Measurements from ENCODE around the gene CTCF.

CTCF gene

DNA sequence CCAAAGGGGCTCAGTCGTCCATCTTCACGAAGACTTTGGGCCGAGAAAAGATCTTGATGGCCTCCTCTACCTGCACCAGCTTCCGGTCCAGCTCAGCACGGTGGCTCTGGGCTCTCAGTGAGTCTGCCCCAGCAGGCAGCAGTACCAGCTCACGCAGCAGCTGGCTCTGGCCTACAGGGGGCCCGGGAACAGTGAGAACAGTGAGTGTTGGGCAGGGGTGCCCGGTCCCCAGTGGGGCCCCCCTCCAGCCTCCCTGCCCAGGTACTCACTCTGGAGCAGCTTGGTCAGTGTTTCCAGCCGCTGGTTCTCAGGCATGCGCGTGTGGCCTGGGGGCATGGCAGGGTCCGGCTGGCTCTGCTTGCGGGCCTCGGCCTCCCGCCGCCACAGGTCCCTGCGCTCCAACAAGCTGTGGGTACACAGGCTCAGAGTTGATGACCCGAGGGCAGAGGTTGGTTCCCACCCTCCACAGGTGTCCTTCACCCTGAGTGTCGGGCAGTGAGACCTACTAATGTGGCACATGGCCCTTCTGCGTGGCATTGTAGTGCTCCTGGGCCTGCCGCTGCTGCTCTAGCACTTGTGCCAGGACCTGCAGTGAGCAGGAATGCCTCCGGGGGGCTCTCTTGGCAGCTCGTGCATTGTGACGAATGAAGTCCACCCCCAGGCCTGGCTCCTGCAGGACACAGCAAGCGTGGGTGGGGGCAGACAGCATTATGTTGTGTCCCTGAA is 101.0 kb downstream of the CTCF start:
- ChIA-PET POLR2A (interaction anchor here (1.4 to 2.2 kb wide), 2 partner anchors 142 to 574 kb away, joined by 3 to 7 read pairs; no protein-coding TSS in a partner anchor), CTCF (interaction anchor here (0.6 to 1.6 kb wide), 5 partner anchors 10 to 735 kb away, joined by 3 to 7 read pairs (median 6); no protein-coding TSS in a partner anchor)
- TF ChIP-seq ZNF384 (IDR thresholded peaks at IDR 0.05) (no peak), FOXA1 (IDR thresholded peaks at IDR 0.05) (no peak), HDGF (IDR thresholded peaks at IDR 0.05; ENCODE audit: borderline replicate concordance) (no peak), NFRKB (IDR thresholded peaks at IDR 0.05) (no peak), CTBP1 (IDR thresholded peaks at IDR 0.05; ENCODE audit: borderline replicate concordance) (no peak), TARDBP (IDR thresholded peaks at IDR 0.05) (no peak), SP1 (IDR thresholded peaks at IDR 0.05) (no peak), ELF4 (IDR thresholded peaks at IDR 0.05) (no peak), BHLHE40 (IDR thresholded peaks at IDR 0.05; ENCODE audit: borderline replicate concordance) (no peak), L3MBTL2 (conservative IDR thresholded peaks at IDR 0.05) (no peak), LEF1 (IDR thresholded peaks at IDR 0.05; ENCODE audit: borderline replicate concordance) (no peak), SUZ12 (IDR thresholded peaks at IDR 0.05) (no peak), ARNT (IDR thresholded peaks at IDR 0.05) (no peak), FOXM1 (IDR thresholded peaks at IDR 0.05; ENCODE audit: borderline replicate concordance) (no peak)
- TF ChIP-seq, protein P1, sequence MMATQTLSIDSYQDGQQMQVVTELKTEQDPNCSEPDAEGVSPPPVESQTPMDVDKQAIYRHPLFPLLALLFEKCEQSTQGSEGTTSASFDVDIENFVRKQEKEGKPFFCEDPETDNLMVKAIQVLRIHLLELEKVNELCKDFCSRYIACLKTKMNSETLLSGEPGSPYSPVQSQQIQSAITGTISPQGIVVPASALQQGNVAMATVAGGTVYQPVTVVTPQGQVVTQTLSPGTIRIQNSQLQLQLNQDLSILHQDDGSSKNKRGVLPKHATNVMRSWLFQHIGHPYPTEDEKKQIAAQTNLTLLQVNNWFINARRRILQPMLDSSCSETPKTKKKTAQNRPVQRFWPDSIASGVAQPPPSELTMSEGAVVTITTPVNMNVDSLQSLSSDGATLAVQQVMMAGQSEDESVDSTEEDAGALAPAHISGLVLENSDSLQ (IDR thresholded peaks at IDR 0.05) = no peak
- DNase-seq (ENCODE audit: extremely low spot score) = no peak

DNA sequence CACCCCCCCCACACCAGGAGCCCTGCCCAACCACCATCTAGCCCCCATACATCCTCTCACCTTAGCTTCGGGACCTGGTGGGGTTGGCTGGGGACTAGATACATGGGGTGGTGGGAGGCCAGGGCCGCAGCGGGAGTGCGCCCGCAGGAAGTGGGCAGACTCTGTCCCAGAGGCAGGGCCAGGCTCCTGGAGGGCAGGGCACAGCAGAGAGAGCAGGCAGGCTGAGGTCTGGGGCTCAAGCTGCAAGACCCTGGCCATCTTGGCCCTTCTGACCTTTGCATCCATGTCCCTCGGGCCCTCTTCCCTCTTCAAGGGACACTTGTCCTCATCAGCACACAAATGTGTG is 101.5 kb downstream of the CTCF start:
- TF ChIP-seq FOXA1 (IDR thresholded peaks at IDR 0.05) (no peak), L3MBTL2 (conservative IDR thresholded peaks at IDR 0.05) (no peak), LEF1 (IDR thresholded peaks at IDR 0.05; ENCODE audit: borderline replicate concordance) (no peak), SUZ12 (IDR thresholded peaks at IDR 0.05) (no peak), BHLHE40 (IDR thresholded peaks at IDR 0.05; ENCODE audit: borderline replicate concordance) (no peak), ARNT (IDR thresholded peaks at IDR 0.05) (no peak), ELF4 (IDR thresholded peaks at IDR 0.05) (no peak), FOXM1 (IDR thresholded peaks at IDR 0.05; ENCODE audit: borderline replicate concordance) (no peak)
- TF ChIP-seq, protein P1 (IDR thresholded peaks at IDR 0.05) = no peak
- ChIA-PET POLR2A (interaction anchor here (2.2 kb wide), 1 partner anchor 143 kb away, joined by 7 read pairs; no protein-coding TSS in a partner anchor), CTCF (interaction anchor here (1.3 to 5.7 kb wide), 4 partner anchors 9 to 143 kb away, joined by 6 to 31 read pairs (median 6); no protein-coding TSS in a partner anchor)
- DNase-seq (ENCODE audit: extremely low spot score) = no peak

DNA sequence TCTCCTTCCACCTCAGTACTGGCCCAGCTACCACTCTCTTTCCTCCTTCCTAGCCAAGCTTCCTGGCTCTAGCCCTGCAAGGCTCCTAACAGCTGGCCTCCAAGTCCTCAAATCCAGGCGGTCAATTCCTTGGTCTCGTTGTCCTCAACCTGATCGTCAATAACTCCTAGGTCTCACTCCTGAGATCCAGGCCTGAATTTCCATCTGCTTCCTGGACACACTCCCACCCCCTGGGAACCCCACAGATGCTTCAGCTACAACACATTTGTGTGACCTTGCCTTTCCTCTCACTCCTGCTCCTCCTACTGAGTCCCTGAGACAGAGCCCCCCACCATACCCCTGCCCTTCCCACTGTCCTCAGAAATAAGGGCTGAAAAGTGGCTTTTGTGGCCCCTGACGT is 101.9 kb downstream of the CTCF start:
- TF ChIP-seq ZNF384 (IDR thresholded peaks at IDR 0.05) = no peak
- no peak for TF ChIP-seq BHLHE40 (IDR thresholded peaks at IDR 0.05; ENCODE audit: borderline replicate concordance)
- TF ChIP-seq FOXK2 (IDR thresholded peaks at IDR 0.05) = no peak
- TF ChIP-seq FOXA1 (IDR thresholded peaks at IDR 0.05) = no peak
- no peak for TF ChIP-seq CTBP1 (IDR thresholded peaks at IDR 0.05; ENCODE audit: borderline replicate concordance)
- no peak for TF ChIP-seq FOXM1 (IDR thresholded peaks at IDR 0.05; ENCODE audit: borderline replicate concordance)
- TF ChIP-seq ARNT (IDR thresholded peaks at IDR 0.05) = no peak
- TF ChIP-seq SP1 (IDR thresholded peaks at IDR 0.05) = no peak
- DNase-seq (ENCODE audit: extremely low spot score) = no peak
- ChIA-PET POLR2A (interaction anchor here (2.2 kb wide), 1 partner anchor 143 kb away, joined by 7 read pairs; no protein-coding TSS in a partner anchor), CTCF (interaction anchor here (1.5 to 5.7 kb wide), 3 partner anchors 9 to 143 kb away, joined by 6 to 31 read pairs (median 7); no protein-coding TSS in a partner anchor)

DNA sequence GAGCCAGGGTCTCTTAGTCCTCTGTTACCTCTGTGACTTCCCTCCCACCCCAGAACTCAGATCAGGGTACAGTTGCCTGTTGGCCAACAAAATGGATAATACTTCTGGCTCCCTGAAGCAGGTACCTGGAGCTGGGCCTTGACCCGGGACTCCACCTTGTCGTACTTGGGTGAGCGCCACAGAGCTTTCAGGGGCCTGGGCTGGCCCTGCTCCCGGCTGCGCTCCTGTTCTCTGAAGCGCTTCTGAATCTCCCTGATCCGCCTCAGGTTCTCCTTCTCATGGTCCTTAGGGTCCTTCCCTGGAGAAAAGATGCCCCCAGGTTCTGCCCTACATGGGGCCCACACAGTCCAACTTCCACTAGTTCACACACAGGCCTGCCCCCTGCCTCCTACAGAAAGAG is 102.5 kb downstream of the CTCF start:
- POLR2A ChIA-PET = interaction anchor here (2.6 kb wide), 1 partner anchor 102 kb away, joined by 8 read pairs; the partner anchor contains the start of gene CTCF
- TF ChIP-seq NFRKB (IDR thresholded peaks at IDR 0.05) = no peak
- no peak for TF ChIP-seq CTBP1 (IDR thresholded peaks at IDR 0.05; ENCODE audit: borderline replicate concordance)
- no peak for TF ChIP-seq TARDBP (IDR thresholded peaks at IDR 0.05)
- no peak for TF ChIP-seq ARNT (IDR thresholded peaks at IDR 0.05)
- TF ChIP-seq FOXM1 (IDR thresholded peaks at IDR 0.05; ENCODE audit: borderline replicate concordance) = no peak
- TF ChIP-seq ELF4 (IDR thresholded peaks at IDR 0.05) = no peak
- no peak for TF ChIP-seq SUZ12 (IDR thresholded peaks at IDR 0.05)
- TF ChIP-seq, protein P1 (IDR thresholded peaks at IDR 0.05) = no peak
- TF ChIP-seq LEF1 (IDR thresholded peaks at IDR 0.05; ENCODE audit: borderline replicate concordance) = no peak
- no peak for TF ChIP-seq SP1 (IDR thresholded peaks at IDR 0.05)
- no peak for TF ChIP-seq FOXA1 (IDR thresholded peaks at IDR 0.05)
- TF ChIP-seq ZNF384 (IDR thresholded peaks at IDR 0.05) = no peak
- no peak for TF ChIP-seq FOXK2 (IDR thresholded peaks at IDR 0.05)
- CTCF ChIA-PET = interaction anchor here (5.7 kb wide), 1 partner anchor 144 kb away, joined by 31 read pairs; no protein-coding TSS in a partner anchor
- DNase-seq (ENCODE audit: extremely low spot score) = no peak

DNA sequence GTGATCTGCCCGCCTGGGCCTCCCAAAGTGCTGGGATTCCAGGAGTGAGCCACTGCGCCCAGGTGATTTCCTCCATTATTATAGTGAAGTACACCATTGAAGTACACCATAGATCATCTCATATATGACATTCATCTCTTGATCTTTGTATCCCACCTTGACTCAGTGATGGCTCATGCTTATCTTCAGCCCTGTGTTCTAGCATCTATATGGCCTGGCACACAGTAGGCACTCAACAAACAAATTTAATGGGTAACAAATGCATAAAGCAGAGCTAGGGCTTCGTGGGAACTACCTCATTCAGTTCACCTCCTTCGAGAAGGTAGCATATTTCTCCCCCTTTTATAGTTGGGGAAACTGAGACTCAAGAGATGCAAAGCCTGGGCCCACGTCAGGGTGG is 103.3 kb downstream of the CTCF start:
- TF ChIP-seq ZNF384 (IDR thresholded peaks at IDR 0.05) = no peak
- TF ChIP-seq CTBP1 (IDR thresholded peaks at IDR 0.05; ENCODE audit: borderline replicate concordance) = no peak
- TF ChIP-seq HDGF (IDR thresholded peaks at IDR 0.05; ENCODE audit: borderline replicate concordance) = no peak
- no peak for TF ChIP-seq NFRKB (IDR thresholded peaks at IDR 0.05)
- TF ChIP-seq ELF4 (IDR thresholded peaks at IDR 0.05) = no peak
- TF ChIP-seq L3MBTL2 (conservative IDR thresholded peaks at IDR 0.05) = no peak
- no peak for TF ChIP-seq SUZ12 (IDR thresholded peaks at IDR 0.05)
- TF ChIP-seq ARNT (IDR thresholded peaks at IDR 0.05) = no peak
- TF ChIP-seq FOXA1 (IDR thresholded peaks at IDR 0.05) = no peak
- no peak for TF ChIP-seq TARDBP (IDR thresholded peaks at IDR 0.05)
- TF ChIP-seq LEF1 (IDR thresholded peaks at IDR 0.05; ENCODE audit: borderline replicate concordance) = no peak
- ChIA-PET CTCF (interaction anchor here (2.2 to 5.7 kb wide), 2 partner anchors 119 to 145 kb away, joined by 9 to 31 read pairs; no protein-coding TSS in a partner anchor), POLR2A (interaction anchor here (1.3 to 2.6 kb wide), 3 partner anchors 54 to 270 kb away, joined by 6 to 8 read pairs (median 6); partner anchors contain the start of genes CTCF and GFOD2)
- DNase-seq (ENCODE audit: extremely low spot score) = no peak
